ENCODE measurements around the gene ADGRG3. TPM values are rescaled to one million over a fixed set of nuclear protein-coding genes. Genes with fewer than 3 reads are reported as not detected.

The ADGRG3 gene
- total RNA-seq, 1 donor from 2014 or later: not detected

- no peak for DNase-seq (ENCODE audit: low spot score)
- H3K79me2 ChIP-seq (ENCODE audit: low read depth): no peaks in the 10 kb centered on the region
- TF ChIP-seq EZH2phosphoT487 (IDR thresholded peaks at IDR 0.05) (no peak), CTCF (IDR thresholded peaks at IDR 0.05) (no peak), EZH2 (IDR thresholded peaks at IDR 0.05) (no peak)
- H3K27ac ChIP-seq: no peak overlapping the region
- no peaks in the 10 kb centered on the region for H3K9me3 Mint-ChIP-seq
- no peak overlapping the region for H3K4me3 ChIP-seq
- no peaks in the 10 kb centered on the region for H3K36me3 ChIP-seq
- H3K4me2 ChIP-seq: no peak overlapping the region
- peaks cover 37% of the 10 kb centered on the region for H3K4me1 Mint-ChIP-seq
- peaks cover 16% of the 10 kb centered on the region for H3K27me3 Mint-ChIP-seq (ENCODE audit: insufficient read depth, low read depth)
- H4K20me1 ChIP-seq (ENCODE audit: low read depth): no peaks in the 10 kb centered on the region
- H3K9ac ChIP-seq: no peak overlapping the region
- no peaks in the 10 kb centered on the region for H3F3A ChIP-seq (ENCODE audit: low read depth)
- H3K27ac Mint-ChIP-seq: no peak overlapping the region
- H3K9me3 ChIP-seq (ENCODE audit: low read depth): no peaks in the 10 kb centered on the region
- H3K27me3 ChIP-seq: no peaks in the 10 kb centered on the region
- no peaks in the 10 kb centered on the region for H3K36me3 Mint-ChIP-seq
- H2AFZ ChIP-seq (replicated peaks): no peak overlapping the region
- H3K4me3 Mint-ChIP-seq: no peak overlapping the region
- H3K4me1 ChIP-seq: peaks cover 18% of the 10 kb centered on the region
Measured at GRCh38 chr16:57620335-57621231, 47.5 kb upstream of the ADGRG3 start.

- TF ChIP-seq EZH2 (IDR thresholded peaks at IDR 0.05) (no peak), CTCF (IDR thresholded peaks at IDR 0.05) (no peak), EZH2phosphoT487 (IDR thresholded peaks at IDR 0.05) (no peak)
- no peak overlapping the region for H3K27ac ChIP-seq
- no peak for DNase-seq (ENCODE audit: low spot score)
- no peak overlapping the region for H3K9ac ChIP-seq
- H3K9me3 ChIP-seq (ENCODE audit: low read depth): no peaks in the 10 kb centered on the region
- no peak overlapping the region for H3K4me3 Mint-ChIP-seq
- no peak overlapping the region for H3K4me2 ChIP-seq
- H3K27me3 ChIP-seq: no peaks in the 10 kb centered on the region
- no peaks in the 10 kb centered on the region for H4K20me1 ChIP-seq (ENCODE audit: low read depth)
- no peak overlapping the region for H2AFZ ChIP-seq (replicated peaks)
- H3K27me3 Mint-ChIP-seq (ENCODE audit: insufficient read depth, low read depth): peaks cover 19% of the 10 kb centered on the region
- peaks cover 18% of the 10 kb centered on the region for H3K4me1 ChIP-seq
- no peak overlapping the region for H3K4me3 ChIP-seq
- no peaks in the 10 kb centered on the region for H3K36me3 Mint-ChIP-seq
- no peaks in the 10 kb centered on the region for H3K79me2 ChIP-seq (ENCODE audit: low read depth)
- no peaks in the 10 kb centered on the region for H3K9me3 Mint-ChIP-seq
- H3K4me1 Mint-ChIP-seq: peaks cover 45% of the 10 kb centered on the region
- H3K36me3 ChIP-seq: no peaks in the 10 kb centered on the region
- no peak overlapping the region for H3K27ac Mint-ChIP-seq
- no peaks in the 10 kb centered on the region for H3F3A ChIP-seq (ENCODE audit: low read depth)
Measured at GRCh38 chr16:57621521-57622271, 46.4 kb upstream of the ADGRG3 start.

GRCh38 chr16:57622361-57623250, 45.5 kb upstream of the ADGRG3 start:
- H3K4me3 Mint-ChIP-seq: no peak overlapping the region
- no peak overlapping the region for H3K4me2 ChIP-seq

More at GRCh38 chr16:57622361-57623250, 45.5 kb upstream of the ADGRG3 start:
- H3K4me1 ChIP-seq: peaks cover 21% of the 10 kb centered on the region
- H3K27me3 ChIP-seq: no peaks in the 10 kb centered on the region
- no peaks in the 10 kb centered on the region for H3K9me3 Mint-ChIP-seq
- H2AFZ ChIP-seq (replicated peaks): no peak overlapping the region
- no peaks in the 10 kb centered on the region for H3K79me2 ChIP-seq (ENCODE audit: low read depth)
- no peak overlapping the region for H3K9ac ChIP-seq
- H4K20me1 ChIP-seq (ENCODE audit: low read depth): no peaks in the 10 kb centered on the region
- no peaks in the 10 kb centered on the region for H3K9me3 ChIP-seq (ENCODE audit: low read depth)
- H3F3A ChIP-seq (ENCODE audit: low read depth): peaks cover 4% of the 10 kb centered on the region
- H3K27ac Mint-ChIP-seq: peak overlapping the region; percentile 76
- H3K27me3 Mint-ChIP-seq (ENCODE audit: insufficient read depth, low read depth): peaks cover 19% of the 10 kb centered on the region
- no peak overlapping the region for H3K4me3 ChIP-seq
- DNase-seq (ENCODE audit: low spot score): no peak
- TF ChIP-seq EZH2phosphoT487 (IDR thresholded peaks at IDR 0.05) (no peak), CTCF (IDR thresholded peaks at IDR 0.05) (no peak), EZH2 (IDR thresholded peaks at IDR 0.05) (no peak)
- no peaks in the 10 kb centered on the region for H3K36me3 ChIP-seq
- H3K27ac ChIP-seq: no peak overlapping the region
- H3K4me1 Mint-ChIP-seq: peaks cover 54% of the 10 kb centered on the region
- H3K36me3 Mint-ChIP-seq: no peaks in the 10 kb centered on the region
